Neural progenitor cell (in vitro differentiated cells): ENCODE results near the gene MFAP1. TPM values are rescaled to one million over a fixed set of nuclear protein-coding genes. Genes with fewer than 3 reads are reported as not detected.

Experiments
- DNase-seq: peaks from one replicate; pipeline ENCODE4 v3.0.0-alpha.2; 2016; ENCODE audit warnings: low spot score
- H2AFZ ChIP-seq: fragments of 200-600 bp; sonication (generic); replicated peaks from 2 replicates; pipeline ENCODE4 v1.6.1; 2016; ENCODE audit warnings: antibody characterized with exemption
- H3F3A ChIP-seq: fragments of 200-600 bp; sonication (generic); 2 replicates; pipeline ENCODE4 v1.6.1; 2016; ENCODE audit warnings: antibody characterized with exemption, low read depth
- H3K27ac ChIP-seq: fragments of 200-600 bp; sonication (generic); 2 replicates; pipeline ENCODE4 v1.5.1; 2016; ENCODE audit warnings: mild to moderate bottlenecking
- H3K27me3 ChIP-seq: fragments of 200-600 bp; sonication (generic); 2 replicates; pipeline ENCODE4 v1.6.1; 2016; ENCODE audit warnings: mild to moderate bottlenecking, moderate library complexity
- H3K36me3 ChIP-seq: fragments of 200-600 bp; sonication (generic); 2 replicates; pipeline ENCODE4 v1.5.1; 2016
- H3K4me1 ChIP-seq: fragments of 200-600 bp; sonication (generic); 2 replicates; pipeline ENCODE4 v1.6.1; 2016; ENCODE audit warnings: mixed run types
- H3K4me2 ChIP-seq: fragments of 200-600 bp; sonication (generic); 2 replicates; pipeline ENCODE4 v1.6.1; 2016
- H3K4me3 ChIP-seq: fragments of 200-600 bp; sonication (generic); 2 replicates; pipeline ENCODE4 v1.5.1; 2016
- H3K79me2 ChIP-seq: fragments of 200-600 bp; sonication (generic); 2 replicates; pipeline ENCODE4 v1.6.1; 2016; ENCODE audit warnings: low read depth
- H3K9ac ChIP-seq: fragments of 200-600 bp; sonication (generic); 2 replicates; pipeline ENCODE4 v1.6.1; 2016
- H3K9me3 ChIP-seq: fragments of 200-600 bp; sonication (generic); 2 replicates; pipeline ENCODE4 v1.5.1; 2016; ENCODE audit warnings: low read depth
- H4K20me1 ChIP-seq: fragments of 200-600 bp; sonication (generic); 2 replicates; pipeline ENCODE4 v1.6.1; 2016; ENCODE audit warnings: low read depth
- H3K27ac Mint-ChIP-seq: 3 replicates; pipeline ENCODE4 v1.8.0; 2021; ENCODE audit warnings: mixed read lengths
- H3K27me3 Mint-ChIP-seq: 2 replicates; pipeline ENCODE4 v1.8.0; 2022; ENCODE audit warnings: low read depth, mild to moderate bottlenecking, inconsistent platforms, moderate library complexity, mixed read lengths; ENCODE audit not compliant: insufficient read depth
- H3K36me3 Mint-ChIP-seq: 3 replicates; pipeline ENCODE4 v1.8.0; 2021; ENCODE audit warnings: mixed read lengths
- H3K4me1 Mint-ChIP-seq: 3 replicates; pipeline ENCODE4 v1.8.0; 2021; ENCODE audit warnings: mixed read lengths
- H3K4me3 Mint-ChIP-seq: 3 replicates; pipeline ENCODE4 v1.8.0; 2021; ENCODE audit warnings: mild to moderate bottlenecking, moderate library complexity, mixed read lengths
- H3K9me3 Mint-ChIP-seq: 3 replicates; pipeline ENCODE4 v1.8.0; 2020; ENCODE audit warnings: mixed read lengths
- EZH2 ChIP-seq: fragments of 200-600 bp; sonication (generic); IDR thresholded peaks from 2 replicates; pipeline ENCODE4 v1.6.1; 2017; ENCODE audit warnings: antibody characterized with exemption, mild to moderate bottlenecking, moderate library complexity
- EZH2phosphoT487 ChIP-seq: fragments of 200-600 bp; sonication (generic); IDR thresholded peaks from 2 replicates; pipeline ENCODE4 v1.6.1; 2017; ENCODE audit warnings: antibody characterized with exemption
- total RNA-seq: library from RNA; depleted of rRNA; stranded (reverse); fragments of >200 nt; gene quantifications from 2 replicates; pipeline ENCODE4 v1.2.3, GENCODE V29; 2015; ENCODE audit warnings: low replicate concordance
- TF ChIP-seq, protein P1 (sequence below): fragments of 200-600 bp; sonication (generic); IDR thresholded peaks from 2 replicates; pipeline ENCODE4 v1.5.1; 2017; ENCODE audit warnings: antibody characterized with exemption, mild to moderate bottlenecking

MFAP1 gene
- total RNA-seq, 1 donor from 2014 or later: 47.3 TPM

DNA sequence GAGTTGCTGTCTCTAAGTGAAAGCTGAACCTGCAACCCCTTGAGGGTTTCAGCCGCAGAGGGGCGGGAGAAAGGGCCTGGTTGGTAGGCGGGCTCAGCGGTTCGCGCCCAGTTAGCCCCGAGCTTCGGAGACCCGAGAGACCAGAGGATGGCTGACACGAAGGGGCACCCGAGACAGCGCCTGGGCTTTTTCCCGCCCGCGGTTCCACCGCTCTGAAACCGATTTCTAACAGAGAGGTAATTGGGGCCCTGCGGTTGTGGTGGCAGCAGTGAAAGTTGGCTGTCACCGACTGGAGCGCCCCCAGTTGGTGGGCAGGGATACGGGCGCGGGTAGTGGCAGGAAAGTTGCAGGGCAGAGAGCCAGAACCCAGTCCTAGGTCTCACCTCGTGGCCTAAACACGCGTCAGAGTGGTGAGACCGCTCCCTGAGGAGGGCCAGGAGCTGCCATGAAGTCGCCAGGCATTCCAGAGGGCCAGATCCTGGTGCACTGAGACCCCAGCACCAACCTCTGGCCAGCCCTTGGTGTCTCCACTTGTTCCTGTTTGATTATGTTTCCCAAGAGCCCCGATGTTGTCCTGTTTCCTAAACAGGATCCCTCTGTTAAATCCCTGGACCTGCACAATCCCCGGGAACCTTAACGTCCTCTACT, 47.1 kb downstream of the MFAP1 start:
- no peaks in the 10 kb centered on the region for H3K4me1 Mint-ChIP-seq
- H2AFZ ChIP-seq: peak overlapping the region; percentile 75
- peaks cover 19% of the 10 kb centered on the region for H3K27me3 ChIP-seq
- H3K27me3 Mint-ChIP-seq: peaks cover 7% of the 10 kb centered on the region
- no peaks in the 10 kb centered on the region for H3K4me1 ChIP-seq
- H3K27ac Mint-ChIP-seq: peak overlapping the region; percentile 81
- H4K20me1 ChIP-seq: peaks cover 11% of the 10 kb centered on the region
- H3K79me2 ChIP-seq: no peaks in the 10 kb centered on the region
- no peaks in the 10 kb centered on the region for H3K9me3 Mint-ChIP-seq
- peak; percentile 74 for DNase-seq
- peaks cover under 1% of the 10 kb centered on the region for H3K36me3 Mint-ChIP-seq
- H3F3A ChIP-seq: peaks cover 46% of the 10 kb centered on the region
- H3K4me3 ChIP-seq: peak overlapping the region; percentile 53
- TF ChIP-seq EZH2 (peak; percentile 11), EZH2phosphoT487 (no peak)
- TF ChIP-seq, protein P1, sequence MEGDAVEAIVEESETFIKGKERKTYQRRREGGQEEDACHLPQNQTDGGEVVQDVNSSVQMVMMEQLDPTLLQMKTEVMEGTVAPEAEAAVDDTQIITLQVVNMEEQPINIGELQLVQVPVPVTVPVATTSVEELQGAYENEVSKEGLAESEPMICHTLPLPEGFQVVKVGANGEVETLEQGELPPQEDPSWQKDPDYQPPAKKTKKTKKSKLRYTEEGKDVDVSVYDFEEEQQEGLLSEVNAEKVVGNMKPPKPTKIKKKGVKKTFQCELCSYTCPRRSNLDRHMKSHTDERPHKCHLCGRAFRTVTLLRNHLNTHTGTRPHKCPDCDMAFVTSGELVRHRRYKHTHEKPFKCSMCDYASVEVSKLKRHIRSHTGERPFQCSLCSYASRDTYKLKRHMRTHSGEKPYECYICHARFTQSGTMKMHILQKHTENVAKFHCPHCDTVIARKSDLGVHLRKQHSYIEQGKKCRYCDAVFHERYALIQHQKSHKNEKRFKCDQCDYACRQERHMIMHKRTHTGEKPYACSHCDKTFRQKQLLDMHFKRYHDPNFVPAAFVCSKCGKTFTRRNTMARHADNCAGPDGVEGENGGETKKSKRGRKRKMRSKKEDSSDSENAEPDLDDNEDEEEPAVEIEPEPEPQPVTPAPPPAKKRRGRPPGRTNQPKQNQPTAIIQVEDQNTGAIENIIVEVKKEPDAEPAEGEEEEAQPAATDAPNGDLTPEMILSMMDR: peak; percentile 81
- no peak overlapping the region for H3K27ac ChIP-seq
- H3K4me3 Mint-ChIP-seq: peak overlapping the region; percentile 88
- H3K9me3 ChIP-seq: no peaks in the 10 kb centered on the region
- H3K9ac ChIP-seq: no peak overlapping the region
- H3K36me3 ChIP-seq: peaks cover 3% of the 10 kb centered on the region
- peak overlapping the region; percentile 88 for H3K4me2 ChIP-seq

DNA sequence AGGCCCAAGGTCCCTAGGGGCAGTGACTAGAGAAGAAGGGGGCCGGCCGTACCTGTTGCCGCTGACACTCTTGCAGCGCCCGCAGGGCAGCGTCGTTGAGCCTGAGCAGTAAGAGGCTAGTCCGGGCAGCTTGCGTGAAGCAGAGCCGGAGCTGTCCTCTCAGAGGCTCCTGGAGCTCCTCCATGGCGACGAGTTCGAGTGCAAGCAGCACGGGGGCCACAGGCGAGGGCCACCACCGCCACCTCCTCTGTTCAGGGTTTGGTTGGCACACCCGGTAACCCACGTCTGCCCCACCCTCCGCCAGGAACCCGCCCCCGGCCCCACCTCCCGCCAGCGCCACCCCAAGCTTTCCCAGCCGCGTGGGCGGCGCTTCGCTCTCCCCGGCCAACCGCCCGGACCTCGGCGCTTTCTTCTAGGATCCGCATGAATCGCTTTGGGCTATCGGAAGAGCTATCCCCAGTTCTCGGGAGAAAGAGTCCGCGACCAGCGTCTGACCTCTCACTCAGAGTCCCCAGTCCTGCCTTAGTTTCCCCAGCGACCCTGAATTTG, 47.7 kb downstream of the MFAP1 start, which contains the start of gene ELL3:
Gene ELL3 (minus strand): TSS at position 249 of the 549 bp plus-strand sequence. CDS start 65 bp downstream, at position 184.
- H3K9me3 Mint-ChIP-seq: no peaks in the 10 kb centered on the region
- Histone ChIP-seq H3K36me3 (peaks cover 7% of the 10 kb centered on the region), H3F3A (peaks cover 52% of the 10 kb centered on the region), H3K4me3 (peak within 1 kb of the TSS; percentile 53), H3K9ac (no peak within 1 kb of the TSS), H3K4me1 (no peaks in the 10 kb centered on the region), H3K27me3 (peaks cover 19% of the 10 kb centered on the region), H3K4me2 (peak within 1 kb of the TSS; percentile 88), H3K27ac (no peak within 1 kb of the TSS), H3K9me3 (no peaks in the 10 kb centered on the region), H2AFZ (peak within 1 kb of the TSS; percentile 75), H3K79me2 (no peaks in the 10 kb centered on the region), H4K20me1 (peaks cover 11% of the 10 kb centered on the region)
- peaks cover 7% of the 10 kb centered on the region for H3K27me3 Mint-ChIP-seq
- no peaks in the 10 kb centered on the region for H3K4me1 Mint-ChIP-seq
- peaks cover 7% of the 10 kb centered on the region for H3K36me3 Mint-ChIP-seq
- H3K27ac Mint-ChIP-seq: peak within 1 kb of the TSS; percentile 81
- DNase-seq: peak; percentile 75
- peak within 1 kb of the TSS; percentile 88 for H3K4me3 Mint-ChIP-seq
- TF ChIP-seq EZH2: peak; percentile 52
- TF ChIP-seq, protein P1: no peak

DNA sequence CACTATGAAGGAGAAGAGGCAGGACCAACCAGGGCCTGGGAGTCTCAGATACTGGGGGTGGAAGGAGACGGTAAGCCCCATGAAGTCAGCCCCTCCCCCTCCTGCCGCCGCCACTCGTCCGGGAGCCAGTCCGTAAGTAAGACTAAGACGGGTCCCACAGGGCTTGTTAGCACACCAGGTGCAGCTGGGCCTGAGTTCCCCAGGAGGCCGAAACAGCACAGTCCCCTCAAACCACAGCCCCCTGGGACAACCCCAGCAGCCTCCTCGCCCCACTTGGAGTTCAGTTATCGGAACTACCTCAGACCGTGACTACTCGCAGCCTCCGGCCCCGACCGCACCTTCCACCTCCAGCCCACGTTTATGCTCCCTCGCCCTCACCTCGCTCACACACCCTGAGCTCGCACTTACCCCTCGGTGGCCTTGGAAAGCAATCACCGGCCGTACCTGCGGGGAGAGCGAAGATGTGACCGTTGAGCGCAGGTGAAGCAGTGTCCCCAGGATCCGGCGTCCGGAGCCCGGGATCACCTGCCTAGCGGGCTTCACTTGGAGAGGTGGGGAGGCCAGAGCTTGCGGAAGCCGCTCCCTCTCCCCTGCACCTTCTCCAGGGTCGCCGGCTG, 48.3 kb downstream of the MFAP1 start:
- peak overlapping the region; percentile 74 for H3K27ac Mint-ChIP-seq
- Histone ChIP-seq H3K9ac (no peak overlapping the region), H3K9me3 (no peaks in the 10 kb centered on the region), H3K4me1 (no peaks in the 10 kb centered on the region), H3K27ac (no peak overlapping the region), H4K20me1 (peaks cover 11% of the 10 kb centered on the region), H3K4me3 (peak overlapping the region; percentile 53), H3F3A (peaks cover 58% of the 10 kb centered on the region), H3K79me2 (no peaks in the 10 kb centered on the region), H3K4me2 (peak overlapping the region; percentile 88), H3K36me3 (peaks cover 7% of the 10 kb centered on the region), H2AFZ (peak overlapping the region; percentile 75), H3K27me3 (peaks cover 19% of the 10 kb centered on the region)
- peaks cover 7% of the 10 kb centered on the region for H3K27me3 Mint-ChIP-seq
- H3K36me3 Mint-ChIP-seq: peaks cover 9% of the 10 kb centered on the region
- TF ChIP-seq EZH2: peak; percentile 58
- TF ChIP-seq, protein P1: no peak
- TF ChIP-seq EZH2phosphoT487: peak; percentile 27
- no peaks in the 10 kb centered on the region for H3K4me1 Mint-ChIP-seq
- DNase-seq: peak; percentile 65
- H3K4me3 Mint-ChIP-seq: peak overlapping the region; percentile 88
- H3K9me3 Mint-ChIP-seq: no peaks in the 10 kb centered on the region
